NCI-H345 treated with DMSO at 0.1 percent for 48 hours (cell line): ENCODE measurements around the gene BAHCC1.

Experiments used
- DNase-seq: peaks from one replicate; lab custom pipeline; 2025; ENCODE audit not compliant: unreplicated experiment; lab: John Stamatoyannopoulos, UW

The BAHCC1 gene

DNA sequence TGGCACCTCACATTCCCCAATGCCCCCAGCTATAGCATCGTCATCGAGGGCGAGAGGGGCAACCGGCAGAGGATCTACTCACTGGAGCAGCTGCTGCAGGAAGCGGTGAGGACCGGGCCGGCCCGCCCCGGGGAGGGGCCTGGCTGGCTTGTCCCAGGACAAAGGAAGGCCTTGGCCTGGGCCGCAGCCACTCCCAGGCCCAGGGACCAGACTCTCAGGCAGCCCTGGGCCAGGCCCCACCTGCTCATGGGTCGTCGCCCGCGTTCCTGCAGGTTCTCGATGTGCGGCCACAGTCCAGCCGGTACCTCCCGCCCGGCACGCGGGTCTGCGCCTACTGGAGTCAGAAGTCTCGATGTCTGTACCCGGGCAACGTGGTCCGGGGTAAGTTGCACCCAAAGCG is 64.0 kb downstream of the BAHCC1 start:
- DNase-seq: no peak

GRCh38 chr17:81459864-81460263 is 64.6 kb downstream of the BAHCC1 start:
- DNase-seq: no peak

DNA sequence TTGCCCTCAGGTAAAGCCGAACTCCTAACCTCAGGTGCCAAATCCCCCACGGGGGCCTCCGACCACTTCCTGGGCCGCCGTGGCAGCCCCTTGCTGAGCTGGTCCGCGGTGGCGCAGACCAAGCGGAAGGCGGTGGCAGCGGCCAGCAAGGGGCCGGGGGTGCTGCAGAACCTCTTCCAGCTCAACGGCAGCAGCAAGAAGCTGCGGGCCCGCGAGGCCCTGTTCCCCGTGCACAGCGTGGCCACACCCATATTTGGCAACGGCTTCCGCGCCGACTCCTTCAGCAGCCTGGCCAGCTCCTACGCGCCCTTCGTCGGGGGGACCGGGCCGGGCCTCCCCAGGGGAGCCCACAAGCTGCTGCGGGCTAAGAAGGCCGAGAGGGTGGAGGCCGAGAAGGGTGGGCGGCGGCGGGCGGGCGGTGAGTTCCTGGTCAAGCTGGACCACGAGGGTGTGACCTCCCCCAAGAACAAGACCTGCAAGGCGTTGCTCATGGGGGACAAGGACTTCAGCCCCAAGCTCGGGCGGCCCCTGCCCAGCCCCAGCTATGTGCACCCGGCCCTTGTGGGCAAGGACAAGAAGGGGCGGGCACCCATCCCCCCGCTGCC is 65.7 kb downstream of the BAHCC1 start:
- DNase-seq: no peak

DNA sequence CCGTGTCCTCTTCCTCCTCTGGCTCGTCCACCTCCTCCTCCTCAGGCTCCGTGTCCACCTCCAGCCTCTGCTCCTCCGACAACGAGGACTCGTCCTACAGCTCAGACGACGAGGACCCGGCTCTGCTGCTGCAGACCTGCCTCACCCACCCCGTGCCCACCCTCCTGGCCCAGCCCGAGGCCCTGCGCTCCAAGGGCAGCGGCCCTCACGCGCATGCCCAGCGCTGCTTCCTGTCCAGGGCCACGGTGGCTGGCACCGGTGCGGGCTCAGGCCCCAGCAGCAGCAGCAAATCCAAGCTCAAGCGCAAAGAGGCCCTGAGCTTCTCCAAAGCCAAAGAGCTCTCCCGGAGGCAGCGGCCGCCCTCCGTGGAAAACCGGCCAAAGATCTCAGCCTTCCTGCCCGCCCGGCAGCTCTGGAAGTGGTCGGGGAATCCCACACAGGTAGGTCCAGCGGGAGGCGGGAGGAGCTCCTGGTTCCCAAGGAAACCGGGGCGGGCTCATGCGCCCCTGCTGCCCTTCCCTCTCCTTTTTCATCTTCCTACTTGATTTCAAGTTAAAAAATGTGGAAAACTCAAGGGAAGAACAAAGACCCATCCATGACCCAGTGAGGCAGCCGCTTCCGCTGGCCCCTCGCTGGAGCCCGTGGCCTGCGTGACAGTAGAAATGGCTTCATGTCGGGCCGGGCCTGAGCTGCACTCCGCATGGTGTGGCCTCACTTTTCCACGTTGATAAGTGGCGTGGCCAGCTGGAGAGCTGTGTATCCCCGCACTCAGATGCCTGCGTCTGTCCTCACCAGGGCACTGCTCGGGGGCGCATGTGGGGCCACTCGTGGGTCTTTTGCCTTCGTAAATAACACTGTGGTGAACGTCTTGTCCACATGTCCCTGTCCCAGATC is 66.6 kb downstream of the BAHCC1 start:
- DNase-seq: no peak

GRCh38 chr17:81462506-81463125 is 67.4 kb downstream of the BAHCC1 start:
- DNase-seq: no peak

DNA sequence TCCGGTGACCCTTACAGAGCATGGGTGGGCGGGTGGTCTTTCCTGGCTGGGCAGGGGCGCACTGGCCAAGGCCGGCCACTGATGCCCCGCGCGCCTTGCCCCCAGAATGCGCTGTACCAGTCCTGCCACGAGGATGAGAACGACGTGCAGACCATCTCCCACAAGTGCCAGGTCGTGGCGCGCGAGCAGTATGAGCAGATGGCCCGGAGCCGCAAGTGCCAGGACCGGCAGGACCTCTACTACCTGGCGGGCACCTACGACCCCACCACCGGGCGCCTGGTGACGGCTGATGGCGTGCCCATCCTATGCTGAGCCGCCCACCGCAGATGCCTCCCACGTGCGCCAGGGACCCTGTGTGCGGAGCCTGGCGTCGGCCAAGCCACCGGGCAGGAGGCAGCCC is 68.2 kb downstream of the BAHCC1 start:
- DNase-seq: no peak

GRCh38 chr17:81464586-81464985 is 69.3 kb downstream of the BAHCC1 start:
- DNase-seq: no peak

GRCh38 chr17:81465910-81466309 is 70.7 kb downstream of the BAHCC1 start:
- no peak for DNase-seq

DNA sequence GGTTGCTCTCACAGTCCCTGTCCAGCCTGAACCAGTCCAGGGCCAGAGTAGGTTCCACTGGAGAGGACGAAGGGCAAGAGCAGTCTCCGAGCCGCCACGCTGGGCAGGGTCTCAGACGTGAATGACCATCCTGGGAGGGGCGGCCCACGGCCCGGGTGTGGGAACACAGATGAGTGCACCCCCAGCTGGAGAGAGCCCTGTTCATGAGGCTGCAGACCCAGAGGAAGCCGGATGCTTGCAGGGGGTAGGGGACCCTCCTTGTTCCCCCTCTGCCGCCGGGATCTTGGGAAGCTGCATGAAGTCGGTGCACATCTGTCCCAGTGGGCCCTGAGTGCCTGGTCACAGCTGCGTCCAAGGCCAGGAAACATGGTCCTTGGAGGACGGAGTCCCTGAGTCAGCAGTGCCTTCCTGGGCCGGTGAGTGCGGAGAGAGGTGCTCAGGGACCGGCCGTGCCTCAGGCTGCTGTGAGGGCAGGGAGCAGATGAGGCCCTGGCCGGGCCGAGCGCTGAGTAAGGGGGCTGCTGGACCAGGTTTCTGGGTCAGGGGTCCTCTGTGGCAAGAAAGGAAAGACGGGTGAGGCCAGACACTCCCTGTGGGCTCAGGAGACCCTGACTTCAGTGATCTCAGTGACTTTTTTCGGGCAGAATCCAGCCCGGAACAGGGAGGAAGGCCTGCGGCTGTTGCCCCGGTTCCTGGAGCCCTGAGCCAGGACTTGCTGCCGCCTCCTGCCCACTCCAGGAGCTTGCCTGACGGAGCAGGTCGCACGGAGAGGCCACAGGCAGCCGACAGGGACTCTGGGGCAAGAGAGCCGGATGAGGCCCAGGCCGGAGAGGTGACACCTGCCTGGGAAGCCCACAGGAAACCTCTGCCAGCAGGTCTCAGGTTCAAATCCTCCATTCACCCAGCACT is 71.6 kb downstream of the BAHCC1 start:
- no peak for DNase-seq

- DNase-seq: no peak
Observed at GRCh38 chr17:81468111-81468769, 73.0 kb downstream of the BAHCC1 start.

DNA sequence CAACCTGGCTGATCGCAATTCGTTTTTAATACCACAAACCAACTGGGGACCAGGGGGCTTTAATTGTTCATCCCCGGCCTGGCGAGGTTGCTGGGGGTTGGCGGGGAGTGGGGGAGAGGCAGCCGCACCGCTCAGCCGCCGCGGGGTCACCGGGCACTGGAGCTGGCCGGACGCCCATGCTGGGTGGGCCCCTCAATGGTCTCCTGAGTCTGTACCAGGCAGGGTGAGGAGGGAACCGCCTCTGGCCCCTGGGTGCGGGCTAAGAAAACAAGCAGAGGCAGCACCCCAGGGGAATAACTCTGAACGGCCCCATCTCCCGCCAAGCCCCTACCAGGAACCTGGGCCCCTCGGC is 73.5 kb downstream of the BAHCC1 start:
- DNase-seq: no peak

- no peak for DNase-seq
Observed at GRCh38 chr17:81469266-81469665, 74.0 kb downstream of the BAHCC1 start.

DNA sequence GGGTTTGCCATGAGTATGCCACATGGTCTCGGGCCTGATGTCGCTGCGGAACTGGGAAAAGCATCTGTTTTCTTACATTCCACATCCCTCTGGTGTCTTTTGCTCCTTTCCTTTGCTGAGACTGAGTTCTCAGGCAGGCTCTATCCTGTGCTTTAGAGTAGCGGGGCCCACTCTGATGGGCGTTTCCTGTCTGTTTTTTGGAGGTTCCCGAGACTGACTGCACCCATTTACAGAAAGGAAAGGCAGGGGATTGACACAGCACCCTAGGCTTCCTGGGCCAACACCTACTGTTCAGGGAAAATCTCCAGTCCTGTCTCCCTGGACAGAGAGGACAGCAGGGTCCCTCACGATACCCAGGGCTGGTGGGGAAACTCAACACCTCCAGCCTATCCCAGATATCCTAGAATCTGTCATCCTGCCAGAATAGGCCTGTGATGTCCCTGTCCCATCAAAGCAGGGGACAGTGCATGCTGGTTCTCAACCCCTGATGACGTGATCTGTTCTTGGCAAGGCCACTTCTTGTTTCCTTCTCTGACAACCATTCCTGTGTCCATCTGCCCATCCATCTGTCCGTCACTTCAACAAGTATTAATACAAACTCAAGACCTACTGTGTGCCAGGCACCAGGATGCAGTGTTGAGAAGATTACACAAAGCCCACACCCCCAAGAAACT is 75.2 kb downstream of the BAHCC1 start:
- DNase-seq: no peak

- no peak for DNase-seq
Observed at GRCh38 chr17:81470944-81471817, 75.9 kb downstream of the BAHCC1 start.

- peak; percentile 88 for DNase-seq
Observed at GRCh38 chr17:81471818-81472456, 76.7 kb downstream of the BAHCC1 start.

- no peak for DNase-seq
Observed at GRCh38 chr17:81473019-81473418, 77.8 kb downstream of the BAHCC1 start.

DNA sequence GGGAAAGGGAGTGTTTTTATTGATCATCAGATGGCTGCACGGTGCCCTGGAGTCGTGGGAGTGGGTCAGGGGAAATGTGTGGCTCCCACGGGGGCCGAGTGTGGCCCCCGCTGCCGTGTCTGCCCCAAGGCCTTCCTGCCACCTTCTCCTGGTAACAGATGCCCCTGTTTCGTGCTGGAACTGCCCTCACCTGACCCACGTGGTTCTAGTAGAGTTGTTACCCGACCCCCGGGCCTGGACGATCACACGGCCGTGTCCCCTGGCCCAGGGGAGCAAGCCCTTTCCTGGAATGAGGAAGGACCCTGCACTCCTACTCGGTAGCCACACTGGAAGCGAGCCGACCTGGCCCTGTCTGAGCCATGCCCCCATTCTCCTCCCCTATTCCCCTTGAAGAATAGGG is 79.7 kb downstream of the BAHCC1 start:
- DNase-seq: no peak

GRCh38 chr17:81476097-81476496 is 80.8 kb downstream of the BAHCC1 start:
- DNase-seq: no peak

DNA sequence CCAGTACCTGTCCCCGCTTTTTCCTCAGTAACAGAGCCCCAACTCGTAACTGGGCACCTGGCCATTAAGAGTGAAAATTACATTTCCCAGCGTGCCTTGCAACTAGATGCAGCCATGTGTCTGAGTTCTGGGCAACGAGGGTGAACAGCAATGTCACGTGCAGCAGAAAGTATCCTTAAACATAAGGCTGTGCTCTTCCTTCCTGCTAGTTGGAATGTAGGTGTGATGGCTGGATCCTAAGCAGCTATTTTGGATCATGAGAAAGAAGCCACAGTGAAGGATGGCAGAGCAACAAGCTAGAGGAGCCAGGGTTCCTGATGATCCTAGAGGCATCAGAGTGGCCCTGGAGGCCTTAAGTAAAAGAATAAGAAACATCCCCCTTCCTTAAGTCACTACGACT is 81.4 kb downstream of the BAHCC1 start:
- DNase-seq: no peak
